ENCODE results near the gene TUBGCP6. TPM values are rescaled to one million over a fixed set of nuclear protein-coding genes. Genes with fewer than 3 reads are reported as not detected.

Gene TUBGCP6
- total RNA-seq, 1 experiment from 2014 or later, result 31.3 TPM

DNA sequence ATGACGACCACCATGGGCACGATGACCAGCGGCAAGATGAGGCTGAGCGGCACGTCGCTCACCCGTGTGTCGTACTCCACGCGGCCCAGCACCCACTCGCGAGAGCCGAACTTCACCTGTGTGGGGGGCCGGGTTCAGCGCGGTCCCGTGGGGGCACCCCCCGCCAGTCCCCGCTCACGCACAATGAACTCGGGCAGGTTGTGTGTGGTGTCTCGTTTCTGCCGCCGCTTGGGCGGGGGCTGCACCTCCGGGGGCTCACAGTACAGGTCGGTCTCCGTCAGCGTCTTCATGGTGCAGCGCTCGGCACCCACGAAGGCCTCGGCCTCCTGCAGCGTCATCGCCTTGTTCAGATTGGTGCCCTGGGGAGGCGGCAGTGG is 36.5 kb upstream of the TUBGCP6 start:
- in situ Hi-C loops (cut with HindIII; ENCODE audit: low pct_unique_long_range_greater_than_20kb, low sequenced_read_pairs), result no loop called here
- Histone ChIP-seq H3K27ac (ENCODE audit: low read length) (no peak overlapping the region), H3K4me3 (ENCODE audit: low read depth in 2 of 2, low read length in 2 of 2) (no peak overlapping the region), H3K27me3 (ENCODE audit: control insufficient read depth, insufficient read depth, low read length) (no peaks in the 10 kb centered on the region), H3K4me1 (ENCODE audit: control insufficient read depth, insufficient read depth, low read length) (peaks cover 4% of the 10 kb centered on the region; the same call in 1 of the 2 replicates), H3K9me3 (ENCODE audit: control insufficient read depth, insufficient read depth, low read depth, low read length) (no peaks in the 10 kb centered on the region), H3K36me3 (ENCODE audit: control insufficient read depth, insufficient read depth, low read length) (0 out of 2 replicates have a peak, but pooled peaks cover 2% of the 10 kb centered on the region)
- TSS peak; percentile 74 for BruUV-seq (replicated peaks)
- ATAC-seq (no peak), DNase-seq (ENCODE audit: low read depth, low spot score) (no peak)
- CTCF ChIA-PET, result no interaction called here
- no peak for TF ChIP-seq POLR2AphosphoS5 (IDR thresholded peaks at IDR 0.05; ENCODE audit: low read depth, low read length)
- no peak for TF ChIP-seq TCF7L2 (IDR thresholded peaks at IDR 0.05; ENCODE audit: low read depth, low read length)
- TF ChIP-seq SIN3A (IDR thresholded peaks at IDR 0.05; ENCODE audit: borderline replicate concordance, insufficient read depth, low read depth, low read length), result no peak
- TF ChIP-seq, protein P1, sequence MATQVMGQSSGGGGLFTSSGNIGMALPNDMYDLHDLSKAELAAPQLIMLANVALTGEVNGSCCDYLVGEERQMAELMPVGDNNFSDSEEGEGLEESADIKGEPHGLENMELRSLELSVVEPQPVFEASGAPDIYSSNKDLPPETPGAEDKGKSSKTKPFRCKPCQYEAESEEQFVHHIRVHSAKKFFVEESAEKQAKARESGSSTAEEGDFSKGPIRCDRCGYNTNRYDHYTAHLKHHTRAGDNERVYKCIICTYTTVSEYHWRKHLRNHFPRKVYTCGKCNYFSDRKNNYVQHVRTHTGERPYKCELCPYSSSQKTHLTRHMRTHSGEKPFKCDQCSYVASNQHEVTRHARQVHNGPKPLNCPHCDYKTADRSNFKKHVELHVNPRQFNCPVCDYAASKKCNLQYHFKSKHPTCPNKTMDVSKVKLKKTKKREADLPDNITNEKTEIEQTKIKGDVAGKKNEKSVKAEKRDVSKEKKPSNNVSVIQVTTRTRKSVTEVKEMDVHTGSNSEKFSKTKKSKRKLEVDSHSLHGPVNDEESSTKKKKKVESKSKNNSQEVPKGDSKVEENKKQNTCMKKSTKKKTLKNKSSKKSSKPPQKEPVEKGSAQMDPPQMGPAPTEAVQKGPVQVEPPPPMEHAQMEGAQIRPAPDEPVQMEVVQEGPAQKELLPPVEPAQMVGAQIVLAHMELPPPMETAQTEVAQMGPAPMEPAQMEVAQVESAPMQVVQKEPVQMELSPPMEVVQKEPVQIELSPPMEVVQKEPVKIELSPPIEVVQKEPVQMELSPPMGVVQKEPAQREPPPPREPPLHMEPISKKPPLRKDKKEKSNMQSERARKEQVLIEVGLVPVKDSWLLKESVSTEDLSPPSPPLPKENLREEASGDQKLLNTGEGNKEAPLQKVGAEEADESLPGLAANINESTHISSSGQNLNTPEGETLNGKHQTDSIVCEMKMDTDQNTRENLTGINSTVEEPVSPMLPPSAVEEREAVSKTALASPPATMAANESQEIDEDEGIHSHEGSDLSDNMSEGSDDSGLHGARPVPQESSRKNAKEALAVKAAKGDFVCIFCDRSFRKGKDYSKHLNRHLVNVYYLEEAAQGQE (IDR thresholded peaks at IDR 0.05; ENCODE audit: insufficient read depth in 1 of 2, low read depth in 2 of 2, low read length in 1 of 2), result no peak
- TF ChIP-seq, protein P2, sequence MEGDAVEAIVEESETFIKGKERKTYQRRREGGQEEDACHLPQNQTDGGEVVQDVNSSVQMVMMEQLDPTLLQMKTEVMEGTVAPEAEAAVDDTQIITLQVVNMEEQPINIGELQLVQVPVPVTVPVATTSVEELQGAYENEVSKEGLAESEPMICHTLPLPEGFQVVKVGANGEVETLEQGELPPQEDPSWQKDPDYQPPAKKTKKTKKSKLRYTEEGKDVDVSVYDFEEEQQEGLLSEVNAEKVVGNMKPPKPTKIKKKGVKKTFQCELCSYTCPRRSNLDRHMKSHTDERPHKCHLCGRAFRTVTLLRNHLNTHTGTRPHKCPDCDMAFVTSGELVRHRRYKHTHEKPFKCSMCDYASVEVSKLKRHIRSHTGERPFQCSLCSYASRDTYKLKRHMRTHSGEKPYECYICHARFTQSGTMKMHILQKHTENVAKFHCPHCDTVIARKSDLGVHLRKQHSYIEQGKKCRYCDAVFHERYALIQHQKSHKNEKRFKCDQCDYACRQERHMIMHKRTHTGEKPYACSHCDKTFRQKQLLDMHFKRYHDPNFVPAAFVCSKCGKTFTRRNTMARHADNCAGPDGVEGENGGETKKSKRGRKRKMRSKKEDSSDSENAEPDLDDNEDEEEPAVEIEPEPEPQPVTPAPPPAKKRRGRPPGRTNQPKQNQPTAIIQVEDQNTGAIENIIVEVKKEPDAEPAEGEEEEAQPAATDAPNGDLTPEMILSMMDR (IDR thresholded peaks at IDR 0.05), result no peak
- POLR2A ChIA-PET, result no interaction called here
- intact Hi-C loops (cut with micrococcal nuclease; ENCODE audit: unreplicated experiment), result no loop called here

DNA sequence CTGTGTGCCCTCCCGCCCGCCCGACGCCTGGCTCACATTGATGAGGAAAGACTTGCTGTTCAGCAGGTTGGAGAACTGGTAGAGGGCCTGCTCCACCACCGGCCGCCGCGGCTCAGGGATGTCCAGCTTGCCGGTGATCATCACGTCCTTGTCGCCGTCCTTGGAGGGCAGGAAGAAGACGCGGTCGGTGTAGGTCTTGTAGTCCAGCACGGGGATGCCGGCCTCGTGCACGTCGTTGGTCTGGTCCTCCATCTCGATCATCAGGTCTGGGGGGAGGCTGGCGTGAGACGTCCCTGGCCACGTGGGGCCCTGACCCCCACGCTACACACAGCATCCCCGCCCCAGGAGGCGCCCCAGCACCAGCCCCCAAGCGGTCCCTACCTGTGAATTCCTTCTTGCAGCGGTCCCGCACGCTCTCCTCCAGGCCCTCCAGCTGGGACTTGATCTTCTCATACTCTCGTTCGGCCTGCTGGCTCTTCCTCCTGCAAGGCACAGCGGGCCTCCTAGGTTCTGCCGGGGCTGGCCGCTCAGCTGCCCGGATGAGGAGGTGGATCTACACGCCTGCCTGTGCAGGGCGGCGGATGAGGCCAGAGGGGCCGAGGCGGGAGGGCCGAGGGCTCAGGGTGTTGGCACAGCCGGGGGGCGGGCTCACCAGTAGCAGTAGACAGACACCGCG is 36.0 kb upstream of the TUBGCP6 start:
- no TSS peak for BruUV-seq (replicated peaks)
- ChIA-PET CTCF (no interaction called here), POLR2A (interaction anchor here (0.6 kb wide), 1 partner anchor 12 kb away, joined by 5 read pairs; no protein-coding TSS in a partner anchor)
- in situ Hi-C loops (cut with HindIII; ENCODE audit: low pct_unique_long_range_greater_than_20kb, low sequenced_read_pairs), result no loop called here
- ATAC-seq (no peak), DNase-seq (ENCODE audit: low read depth, low spot score) (no peak)
- Histone ChIP-seq H3K4me1 (ENCODE audit: control insufficient read depth, insufficient read depth, low read length) (peaks cover 4% of the 10 kb centered on the region; the same call in 1 of the 2 replicates), H3K27me3 (ENCODE audit: control insufficient read depth, insufficient read depth, low read length) (no peaks in the 10 kb centered on the region), H3K27ac (ENCODE audit: low read length) (no peak overlapping the region), H3K9me3 (ENCODE audit: control insufficient read depth, insufficient read depth, low read depth, low read length) (no peaks in the 10 kb centered on the region), H3K4me3 (ENCODE audit: low read depth in 2 of 2, low read length in 2 of 2) (no peak overlapping the region), H3K36me3 (ENCODE audit: control insufficient read depth, insufficient read depth, low read length) (0 out of 2 replicates have a peak, but pooled peaks cover 2% of the 10 kb centered on the region)
- TF ChIP-seq POLR2AphosphoS5 (IDR thresholded peaks at IDR 0.05; ENCODE audit: low read depth, low read length) (no peak), TCF7L2 (IDR thresholded peaks at IDR 0.05; ENCODE audit: low read depth, low read length) (no peak), SIN3A (IDR thresholded peaks at IDR 0.05; ENCODE audit: borderline replicate concordance, insufficient read depth, low read depth, low read length) (no peak)
- TF ChIP-seq, protein P2 (IDR thresholded peaks at IDR 0.05), result no peak
- TF ChIP-seq, protein P1 (IDR thresholded peaks at IDR 0.05; ENCODE audit: insufficient read depth in 1 of 2, low read depth in 2 of 2, low read length in 1 of 2), result no peak
- intact Hi-C loops (cut with micrococcal nuclease; ENCODE audit: unreplicated experiment), result no loop called here
